Measurements from ENCODE around the gene NOL3. TPM values are rescaled to one million over a fixed set of nuclear protein-coding genes. Genes with fewer than 3 reads are reported as not detected.
A peak's percentile ranks its signal among the peaks of the same experiment; 100 is the strongest.

The NOL3 gene
- total RNA-seq, 1 donor from 2014 or later, result 8.4 TPM

- DNase-seq (ENCODE audit: extremely low spot score, unreplicated experiment), result no peak
- H3K4me1 Mint-ChIP-seq (ENCODE audit: unreplicated experiment), result no peaks in the 10 kb centered on the region
- H3K4me3 Mint-ChIP-seq, result no peak overlapping the region
- H3K27ac Mint-ChIP-seq, result no peak overlapping the region
- no peaks in the 10 kb centered on the region for H3K36me3 Mint-ChIP-seq
- TF ChIP-seq CTCF (conservative IDR thresholded peaks at IDR 0.05), result no peak
- no peaks in the 10 kb centered on the region for H3K27me3 Mint-ChIP-seq
- no peaks in the 10 kb centered on the region for H3K9me3 Mint-ChIP-seq
These were observed 43.1 kb downstream of the NOL3 start for GRCh38 chr16:67213197-67214019.

- no peaks in the 10 kb centered on the region for H3K27me3 Mint-ChIP-seq
- H3K27ac Mint-ChIP-seq, result no peak overlapping the region
- no peak overlapping the region for H3K4me3 Mint-ChIP-seq
- no peaks in the 10 kb centered on the region for H3K4me1 Mint-ChIP-seq (ENCODE audit: unreplicated experiment)
- no peak for DNase-seq (ENCODE audit: extremely low spot score, unreplicated experiment)
- no peaks in the 10 kb centered on the region for H3K36me3 Mint-ChIP-seq
- H3K9me3 Mint-ChIP-seq, result no peaks in the 10 kb centered on the region
- no peak for TF ChIP-seq CTCF (conservative IDR thresholded peaks at IDR 0.05)
These were observed 45.4 kb downstream of the NOL3 start for GRCh38 chr16:67215706-67216105.

GRCh38 chr16:67216612-67217490, 46.5 kb downstream of the NOL3 start:
- Mint-ChIP-seq H3K36me3 (no peaks in the 10 kb centered on the region), H3K27me3 (no peaks in the 10 kb centered on the region), H3K4me1 (ENCODE audit: unreplicated experiment) (no peaks in the 10 kb centered on the region), H3K4me3 (no peak overlapping the region), H3K27ac (no peak overlapping the region), H3K9me3 (no peaks in the 10 kb centered on the region)
- no peak for TF ChIP-seq CTCF (conservative IDR thresholded peaks at IDR 0.05)
- no peak for DNase-seq (ENCODE audit: extremely low spot score, unreplicated experiment)

- no peak overlapping the region for H3K4me3 Mint-ChIP-seq
- TF ChIP-seq CTCF (conservative IDR thresholded peaks at IDR 0.05), result no peak
- H3K27me3 Mint-ChIP-seq, result no peaks in the 10 kb centered on the region
- DNase-seq (ENCODE audit: extremely low spot score, unreplicated experiment), result no peak
- H3K27ac Mint-ChIP-seq, result no peak overlapping the region
- H3K9me3 Mint-ChIP-seq, result no peaks in the 10 kb centered on the region
- peaks cover 4% of the 10 kb centered on the region for H3K36me3 Mint-ChIP-seq
- peaks cover 21% of the 10 kb centered on the region for H3K4me1 Mint-ChIP-seq (ENCODE audit: unreplicated experiment)
These were observed 53.7 kb downstream of the NOL3 start for GRCh38 chr16:67223992-67224391.

Small RNAs within 50 kb of the gene (microRNA-seq; reads per million reads assigned to microRNA genes)
- gene MIR328, result 82.9 reads per million, percentile 61 among the genes with 10 or more reads in this experiment

Other genes starting within 250 kb of the NOL3 start
- 1.3 and 2.5 TPM in 2 replicates for gene RRAD, start 245.0 kb upstream of the NOL3 start, total RNA-seq (ENCODE audit: low replicate concordance)
- gene CIAO2B, start 236.1 kb upstream of the NOL3 start, total RNA-seq (ENCODE audit: low replicate concordance), result 71.3 and 74.2 TPM in 2 replicates
- gene CES2, start 235.0 kb upstream of the NOL3 start, total RNA-seq (ENCODE audit: low replicate concordance), result 44.9 and 54.1 TPM in 2 replicates
- gene CES3, start 209.3 kb upstream of the NOL3 start, total RNA-seq (ENCODE audit: low replicate concordance), result 0.48 and 1.1 TPM in 2 replicates
- gene CES4A, start 181.9 kb upstream of the NOL3 start, total RNA-seq (ENCODE audit: low replicate concordance), result 11.5 and 13.9 TPM in 2 replicates
- gene CBFB, start 141.4 kb upstream of the NOL3 start, total RNA-seq (ENCODE audit: low replicate concordance), result 48.8 and 77.1 TPM in 2 replicates
- 22.8 and 26.8 TPM in 2 replicates for gene PHAF1, start 60.6 kb upstream of the NOL3 start, total RNA-seq (ENCODE audit: low replicate concordance)
- 9.7 and 11.0 TPM in 2 replicates for gene B3GNT9, start 19.5 kb upstream of the NOL3 start, total RNA-seq (ENCODE audit: low replicate concordance)
- 6.2 and 14.8 TPM in 2 replicates for gene TRADD, start 10.6 kb upstream of the NOL3 start, total RNA-seq (ENCODE audit: low replicate concordance)
- gene FBXL8, start 10.6 kb upstream of the NOL3 start, total RNA-seq (ENCODE audit: low replicate concordance), result 4.5 and 9.2 TPM in 2 replicates
- 10.4 and 11.1 TPM in 2 replicates for gene HSF4, start 5.8 kb upstream of the NOL3 start, total RNA-seq (ENCODE audit: low replicate concordance)
- gene MATCAP1, start 13.4 kb downstream of the NOL3 start, total RNA-seq (ENCODE audit: low replicate concordance), result 43.5 and 77.8 TPM in 2 replicates
- gene EXOC3L1, start 19.6 kb downstream of the NOL3 start, total RNA-seq (ENCODE audit: low replicate concordance), result 0.41 and 0.86 TPM in 2 replicates
- 68.8 and 84.5 TPM in 2 replicates for gene E2F4, start 21.6 kb downstream of the NOL3 start, total RNA-seq (ENCODE audit: low replicate concordance)
- gene ELMO3, start 28.6 kb downstream of the NOL3 start, total RNA-seq (ENCODE audit: low replicate concordance), result 9.6 and 19.8 TPM in 2 replicates
- gene TMEM208, start 56.6 kb downstream of the NOL3 start, total RNA-seq (ENCODE audit: low replicate concordance), result 49.2 and 64.4 TPM in 2 replicates
- 15.2 and 34.7 TPM in 2 replicates for gene FHOD1, start 76.9 kb downstream of the NOL3 start, total RNA-seq (ENCODE audit: low replicate concordance)
- 1.0 and 4.4 TPM in 2 replicates for gene SLC9A5, start 78.4 kb downstream of the NOL3 start, total RNA-seq (ENCODE audit: low replicate concordance)
- gene PLEKHG4, start 109.0 kb downstream of the NOL3 start, total RNA-seq (ENCODE audit: low replicate concordance), result 2.9 and 3.8 TPM in 2 replicates
- gene KCTD19, start 156.2 kb downstream of the NOL3 start, total RNA-seq (ENCODE audit: low replicate concordance), result 0.56 TPM in 1 of 2 replicates, not detected in the other
- 0.38 and 1.1 TPM in 2 replicates for gene LRRC36, start 156.3 kb downstream of the NOL3 start, total RNA-seq (ENCODE audit: low replicate concordance)
- 39.3 and 44.5 TPM in 2 replicates for gene TPPP3, start 223.0 kb downstream of the NOL3 start, total RNA-seq (ENCODE audit: low replicate concordance)
- gene ZDHHC1, start 245.9 kb downstream of the NOL3 start, total RNA-seq (ENCODE audit: low replicate concordance), result 10.1 and 11.3 TPM in 2 replicates